CD4-positive, alpha-beta T cell (primary cell): ENCODE data around the gene ZPBP. TPM values are rescaled to one million over a fixed set of nuclear protein-coding genes. Genes with fewer than 3 reads are reported as not detected.

ENCODE experiments used
- ATAC-seq: fragments of 200-7000 bp; cut with Tn5 transposase; one replicate; pipeline ENCODE4 v1.10.0; 2022; ENCODE audit warnings: mild to moderate bottlenecking; ENCODE audit not compliant: poor library complexity
- CTCF ChIA-PET: fragments of 350-600 bp; sonication (Branson Sonifier 250); formaldehyde crosslinking; loops from one replicate; lab custom pipeline; 2021; ENCODE audit warnings: antibody characterized with exemption, inconsistent platforms; lab: Charles Lee
- POLR2A ChIA-PET: fragments of 350-600 bp; sonication (Branson Sonifier 250); formaldehyde crosslinking; loops from one replicate; lab custom pipeline; 2021; ENCODE audit warnings: antibody characterized with exemption, inconsistent platforms; lab: Charles Lee
- DNase-seq, 14 experiments: peaks; one replicate each; pipeline ENCODE4 v3.0.0-alpha.2; 2013 to 2020; ENCODE audit warnings: mixed read lengths in 2 of 14
- H3K27ac ChIP-seq, 2 donors: one replicate each; pipeline versions ENCODE4 v1.5.1 to v1.7.0; 2013; ENCODE audit warnings: low read length in 2 of 2, low read depth in 1 of 2, mild to moderate bottlenecking in 1 of 2
- H3K27me3 ChIP-seq, 2 experiments: 1 replicate in 1 of 2; 2 replicates in 1 of 2; pipeline versions ENCODE4 v1.6.1 to v1.7.0; 2013; ENCODE audit warnings: low read length in 2 of 2, control low read depth in 1 of 2, mild to moderate bottlenecking in 1 of 2, moderate library complexity in 1 of 2; ENCODE audit not compliant: insufficient read depth in 2 of 2, control insufficient read depth in 1 of 2
- H3K36me3 ChIP-seq: one replicate; pipeline ENCODE4 v1.6.1; 2013; ENCODE audit warnings: low read length, control low read depth; ENCODE audit not compliant: insufficient read depth
- H3K4me1 ChIP-seq: one replicate; pipeline ENCODE4 v1.6.1; 2013; ENCODE audit warnings: low read length, control low read depth; ENCODE audit not compliant: insufficient read depth
- H3K4me3 ChIP-seq: one replicate; pipeline ENCODE4 v1.5.1; 2013; ENCODE audit warnings: mild to moderate bottlenecking, low read length, moderate library complexity
- H3K9me3 ChIP-seq, 2 experiments: 1 replicate in 1 of 2; 2 replicates in 1 of 2; pipeline versions ENCODE4 v1.6.1 to v1.7.0; 2013; ENCODE audit warnings: low read length in 2 of 2, mild to moderate bottlenecking in 2 of 2, control low read depth in 1 of 2, moderate library complexity in 1 of 2; ENCODE audit not compliant: control insufficient read depth in 1 of 2, insufficient read depth in 1 of 2
- H3K27ac Mint-ChIP-seq: one replicate; pipeline ENCODE4 v1.8.0; 2020; ENCODE audit warnings: mixed read lengths
- H3K27me3 Mint-ChIP-seq: one replicate; pipeline ENCODE4 v1.8.0; 2021; ENCODE audit warnings: mixed read lengths
- H3K36me3 Mint-ChIP-seq: one replicate; pipeline ENCODE4 v1.8.0; 2021; ENCODE audit warnings: low read depth, mixed read lengths
- H3K4me1 Mint-ChIP-seq: one replicate; pipeline ENCODE4 v1.8.0; 2021; ENCODE audit warnings: low read depth, mixed read lengths
- H3K4me3 Mint-ChIP-seq: one replicate; pipeline ENCODE4 v1.8.0; 2020; ENCODE audit warnings: mild to moderate bottlenecking, mixed read lengths
- H3K9me3 Mint-ChIP-seq: one replicate; pipeline ENCODE4 v1.8.0; 2020; ENCODE audit warnings: mixed read lengths
- CTCF ChIP-seq: fragments of 200-600 bp; IDR thresholded peaks from one replicate; pipeline ENCODE4 v1.8.0; 2022; ENCODE audit warnings: antibody characterized with exemption, mild to moderate bottlenecking
- intact Hi-C, 2 experiments: fragments of 100-400 bp; cut with DNase I in 1 of 2; cut with micrococcal nuclease in 1 of 2; formaldehyde crosslinking; loops; one replicate each; pipeline versions ENCODE4 v1.15.1 to v1.9.0; 2023 to 2025; cut with DNase I, micrococcal nuclease
- total RNA-seq, 174 experiments: library from RNA in 2 of 174; stranded (reverse) in 2 of 174; gene quantifications; one replicate each; pipeline ENCODE4 v1.2.3 and lab custom pipeline; 2021 to 2026

The ZPBP gene
- total RNA-seq, 2 experiments from 2014 or later = not detected

GRCh38 chr7:49976238-49976637 lies 116.8 kb downstream of the ZPBP start:
- no peaks in the 10 kb centered on the region for H3K9me3 Mint-ChIP-seq
- ChIA-PET CTCF (no interaction called here), POLR2A (no interaction called here)
- ATAC-seq (no peak), DNase-seq (no peak)
- TF ChIP-seq CTCF = no peak
- Histone ChIP-seq H3K4me1 (no peaks in the 10 kb centered on the region), H3K36me3 (no peaks in the 10 kb centered on the region), H3K4me3 (no peak overlapping the region), H3K27me3 (no peaks in the 10 kb centered on the region), H3K9me3 (no peaks in the 10 kb centered on the region), H3K27ac (no peak overlapping the region)
- no peak overlapping the region for H3K27ac Mint-ChIP-seq
- H3K4me1 Mint-ChIP-seq = no peaks in the 10 kb centered on the region
- intact Hi-C loops = no loop called here
- H3K27me3 Mint-ChIP-seq = peaks cover 4% of the 10 kb centered on the region
- H3K36me3 Mint-ChIP-seq = no peaks in the 10 kb centered on the region
- no peak overlapping the region for H3K4me3 Mint-ChIP-seq

GRCh38 chr7:49974035-49974434 lies 119.0 kb downstream of the ZPBP start:
- intact Hi-C loops = no loop called here
- H3K27ac ChIP-seq = no peak overlapping the region
- no peaks in the 10 kb centered on the region for H3K36me3 Mint-ChIP-seq
- no peaks in the 10 kb centered on the region for H3K9me3 ChIP-seq
- H3K4me3 Mint-ChIP-seq = no peak overlapping the region
- ChIA-PET CTCF (no interaction called here), POLR2A (no interaction called here)
- no peaks in the 10 kb centered on the region for H3K36me3 ChIP-seq
- H3K27me3 Mint-ChIP-seq = peaks cover 4% of the 10 kb centered on the region
- H3K27ac Mint-ChIP-seq = no peak overlapping the region
- no peaks in the 10 kb centered on the region for H3K27me3 ChIP-seq
- no peak for ATAC-seq
- no peak for DNase-seq
- no peak for TF ChIP-seq CTCF
- no peak overlapping the region for H3K4me3 ChIP-seq
- H3K4me1 Mint-ChIP-seq = no peaks in the 10 kb centered on the region
- H3K9me3 Mint-ChIP-seq = no peaks in the 10 kb centered on the region
- no peaks in the 10 kb centered on the region for H3K4me1 ChIP-seq

- intact Hi-C loops = no loop called here
- H3K36me3 Mint-ChIP-seq = no peaks in the 10 kb centered on the region
- no peaks in the 10 kb centered on the region for H3K9me3 ChIP-seq
- CTCF ChIA-PET = no interaction called here
- H3K4me3 Mint-ChIP-seq = no peak overlapping the region
- H3K27ac Mint-ChIP-seq = no peak overlapping the region
- H3K9me3 Mint-ChIP-seq = peaks cover 10% of the 10 kb centered on the region
- DNase-seq = no peak
- H3K27me3 ChIP-seq = no peaks in the 10 kb centered on the region
- ATAC-seq = no peak
- peaks cover 16% of the 10 kb centered on the region for H3K27me3 Mint-ChIP-seq
- POLR2A ChIA-PET = no interaction called here
- H3K4me3 ChIP-seq = no peak overlapping the region
- TF ChIP-seq CTCF = no peak
- no peaks in the 10 kb centered on the region for H3K4me1 ChIP-seq
- no peaks in the 10 kb centered on the region for H3K4me1 Mint-ChIP-seq
- H3K36me3 ChIP-seq = no peaks in the 10 kb centered on the region
- H3K27ac ChIP-seq = no peak overlapping the region
These were observed 155.4 kb downstream of the ZPBP start for GRCh38 chr7:49937608-49938007.
